Measurements from ENCODE around the gene GABRR2. TPM values are rescaled to one million over a fixed set of nuclear protein-coding genes. Genes with fewer than 3 reads are reported as not detected.

The GABRR2 gene
- total RNA-seq, 3 donors from 2014 or later (not counting 1 experiment from before 2014, with no cell fraction given) = 0.57 to 2.2 (median 1.0) TPM

DNA sequence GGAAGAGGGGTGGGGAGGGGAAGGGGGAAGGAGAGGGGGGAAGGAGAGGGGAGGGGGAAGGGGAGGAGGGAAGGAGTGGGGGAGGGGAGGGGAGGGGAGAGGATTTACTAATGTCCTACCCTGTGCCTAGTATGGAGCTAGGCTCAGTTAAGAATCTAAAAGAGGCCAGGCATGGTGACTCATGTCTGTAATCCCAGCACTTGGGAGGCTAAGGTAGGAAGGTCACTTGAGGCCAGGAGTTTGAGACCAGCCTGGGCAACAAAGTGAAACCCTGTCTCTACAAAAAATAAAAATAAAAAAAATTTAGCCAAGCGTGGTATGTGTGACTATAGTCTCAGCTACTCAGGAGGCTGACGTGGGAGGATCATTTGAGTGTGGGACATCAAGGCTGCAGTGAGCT, 24.5 kb upstream of the GABRR2 start:
- H3K27ac Mint-ChIP-seq = peak overlapping the region; percentile 16 to 69

DNA sequence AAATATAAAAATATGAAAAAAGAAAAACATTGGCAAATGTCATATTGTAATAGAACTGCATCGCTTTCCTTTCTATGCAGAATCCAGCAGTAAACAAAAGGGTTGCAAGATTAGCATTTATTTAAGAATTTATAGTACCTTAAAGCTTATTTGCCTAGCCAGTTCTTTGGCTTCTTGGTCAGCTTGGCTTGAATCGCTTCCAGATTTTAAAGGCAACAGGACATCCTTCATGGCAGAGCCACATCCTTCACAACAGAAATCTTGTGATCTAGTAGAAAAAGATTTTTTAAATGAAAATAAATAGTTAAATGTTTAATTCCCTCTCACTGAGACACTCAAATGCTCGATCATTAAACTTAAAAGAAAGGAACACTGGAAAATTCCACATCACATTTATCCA, 20.1 kb upstream of the GABRR2 start:
- H3K9me3 ChIP-seq (ENCODE audit: control insufficient read depth, insufficient read depth, low read length) = no peaks in the 10 kb centered on the region
- ATAC-seq = no peak

More for the DNA sequence above, 24.5 kb upstream of the GABRR2 start:
- Histone ChIP-seq H3K9me3 (ENCODE audit: control insufficient read depth, insufficient read depth, low read length) (no peaks in the 10 kb centered on the region), H3K36me3 (ENCODE audit: control insufficient read depth, insufficient read depth, low read length) (peaks cover 56% of the 10 kb centered on the region), H3K27me3 (ENCODE audit: control insufficient read depth, insufficient read depth, low read length) (no peaks in the 10 kb centered on the region), H3K4me3 (ENCODE audit: low read length) (no peak overlapping the region), H3K4me1 (ENCODE audit: control insufficient read depth, insufficient read depth, low read length) (no peaks in the 10 kb centered on the region), H3K27ac (ENCODE audit: low read length) (no peak overlapping the region)
- WGBS (ENCODE audit: insufficient coverage) = 94% methylated on average over 2 of the region's 2 CpGs
- Mint-ChIP-seq H3K9me3 (no peaks in the 10 kb centered on the region), H3K27me3 (ENCODE audit: low read depth in 2 of 2) (no peaks in the 10 kb centered on the region), H3K4me3 (no peak overlapping the region), H3K4me1 (peaks cover 7 to 11% of the 10 kb centered on the region in 2 donors), H3K36me3 (peaks cover 11% of the 10 kb centered on the region)
- DNase-seq (no peak), ATAC-seq (no peak)
- intact Hi-C loops (cut with micrococcal nuclease) = no loop called here
- no peak for TF ChIP-seq CTCF (IDR thresholded peaks at IDR 0.05)

DNA sequence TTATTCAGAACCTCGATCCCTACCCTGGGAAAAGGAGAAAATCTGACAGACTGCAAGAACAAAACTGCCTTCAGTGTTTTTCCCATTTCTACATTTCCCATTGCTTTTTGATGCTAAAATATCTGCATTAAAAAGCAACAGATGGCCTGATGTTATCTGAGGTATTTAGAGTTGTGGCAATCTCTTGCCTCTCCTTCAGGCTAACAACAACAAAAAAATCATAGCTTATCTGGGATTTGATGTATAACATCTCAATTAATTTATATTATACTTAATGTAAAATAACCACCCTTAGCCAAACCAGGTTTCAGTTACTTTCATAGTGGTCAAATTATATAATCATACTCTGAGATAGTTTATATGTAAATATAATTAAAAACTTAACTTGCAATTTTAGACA, 15.8 kb upstream of the GABRR2 start:
- Histone ChIP-seq H3K4me3 (ENCODE audit: low read length) (no peak overlapping the region), H3K27ac (ENCODE audit: low read length) (no peak overlapping the region), H3K36me3 (ENCODE audit: control insufficient read depth, insufficient read depth, low read length) (peaks cover 73% of the 10 kb centered on the region), H3K9me3 (ENCODE audit: control insufficient read depth, insufficient read depth, low read length) (no peaks in the 10 kb centered on the region), H3K27me3 (ENCODE audit: control insufficient read depth, insufficient read depth, low read length) (no peaks in the 10 kb centered on the region), H3K4me1 (ENCODE audit: control insufficient read depth, insufficient read depth, low read length) (no peaks in the 10 kb centered on the region)
- no peak for TF ChIP-seq CTCF (IDR thresholded peaks at IDR 0.05)
- H3K4me1 Mint-ChIP-seq = peaks cover 0 to 4% of the 10 kb centered on the region in 2 donors
- peaks cover 34% of the 10 kb centered on the region for H3K36me3 Mint-ChIP-seq
- ATAC-seq (no peak), DNase-seq (no peak)
- H3K9me3 Mint-ChIP-seq = no peaks in the 10 kb centered on the region
- WGBS (ENCODE audit: insufficient coverage) = 100% methylated on average over 1 of the region's 1 CpG
- no peaks in the 10 kb centered on the region for H3K27me3 Mint-ChIP-seq (ENCODE audit: low read depth in 2 of 2)
- H3K27ac Mint-ChIP-seq = no peak overlapping the region
- no peak overlapping the region for H3K4me3 Mint-ChIP-seq
- intact Hi-C loops (cut with micrococcal nuclease) = no loop called here

More for the DNA sequence above, 20.1 kb upstream of the GABRR2 start:
- intact Hi-C loops (cut with micrococcal nuclease) = no loop called here
- no peak overlapping the region for H3K4me3 Mint-ChIP-seq
- Histone ChIP-seq H3K4me3 (ENCODE audit: low read length) (no peak overlapping the region), H3K27me3 (ENCODE audit: control insufficient read depth, insufficient read depth, low read length) (no peaks in the 10 kb centered on the region), H3K27ac (ENCODE audit: low read length) (no peak overlapping the region), H3K4me1 (ENCODE audit: control insufficient read depth, insufficient read depth, low read length) (no peaks in the 10 kb centered on the region), H3K36me3 (ENCODE audit: control insufficient read depth, insufficient read depth, low read length) (peaks cover 67% of the 10 kb centered on the region)
- no peak for DNase-seq
- H3K4me1 Mint-ChIP-seq = peaks cover 0 to 9% of the 10 kb centered on the region in 2 donors
- no peaks in the 10 kb centered on the region for H3K9me3 Mint-ChIP-seq
- no peak for TF ChIP-seq CTCF (IDR thresholded peaks at IDR 0.05)
- WGBS (ENCODE audit: insufficient coverage) = 100% methylated on average over 2 of the region's 3 CpGs
- no peak overlapping the region for H3K27ac Mint-ChIP-seq
- H3K36me3 Mint-ChIP-seq = peaks cover 7% of the 10 kb centered on the region
- H3K27me3 Mint-ChIP-seq (ENCODE audit: low read depth in 2 of 2) = no peaks in the 10 kb centered on the region

DNA sequence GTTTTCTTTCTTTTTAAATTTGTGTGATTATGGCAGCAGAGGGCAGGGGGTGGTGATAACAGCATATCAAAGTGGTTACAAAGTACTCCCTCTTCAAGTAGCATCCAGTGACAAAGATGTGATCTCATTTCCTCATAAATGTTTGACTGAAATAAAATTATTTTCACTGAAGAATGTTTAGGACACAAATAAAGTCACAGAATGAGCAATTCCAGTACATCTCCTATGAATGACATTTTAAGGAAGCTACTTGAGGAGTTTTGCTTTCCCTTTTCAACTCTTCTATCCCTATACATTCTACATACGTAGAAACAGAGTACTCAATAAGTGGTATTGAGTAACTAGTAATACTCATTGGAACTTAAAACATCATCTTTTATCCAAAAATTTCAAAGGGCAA, 13.9 kb upstream of the GABRR2 start:
- no peak for TF ChIP-seq CTCF (IDR thresholded peaks at IDR 0.05)
- Mint-ChIP-seq H3K4me3 (no peak overlapping the region), H3K27me3 (ENCODE audit: low read depth in 2 of 2) (no peaks in the 10 kb centered on the region), H3K27ac (no peak overlapping the region), H3K4me1 (peaks cover 0 to 4% of the 10 kb centered on the region in 2 donors), H3K9me3 (no peaks in the 10 kb centered on the region), H3K36me3 (peaks cover 34% of the 10 kb centered on the region)
- ATAC-seq (no peak), DNase-seq (no peak)
- Histone ChIP-seq H3K4me3 (ENCODE audit: low read length) (no peak overlapping the region), H3K27ac (ENCODE audit: low read length) (no peak overlapping the region), H3K36me3 (ENCODE audit: control insufficient read depth, insufficient read depth, low read length) (peaks cover 59% of the 10 kb centered on the region), H3K27me3 (ENCODE audit: control insufficient read depth, insufficient read depth, low read length) (no peaks in the 10 kb centered on the region), H3K9me3 (ENCODE audit: control insufficient read depth, insufficient read depth, low read length) (no peaks in the 10 kb centered on the region), H3K4me1 (ENCODE audit: control insufficient read depth, insufficient read depth, low read length) (no peaks in the 10 kb centered on the region)
- no CpG with 5 or more reads among the region's 1 CpG for WGBS (ENCODE audit: insufficient coverage)
- intact Hi-C loops (cut with micrococcal nuclease) = no loop called here

All from natural killer cell (primary cell).